ENCODE measurements around the gene IKBKE.

The IKBKE gene

DNA sequence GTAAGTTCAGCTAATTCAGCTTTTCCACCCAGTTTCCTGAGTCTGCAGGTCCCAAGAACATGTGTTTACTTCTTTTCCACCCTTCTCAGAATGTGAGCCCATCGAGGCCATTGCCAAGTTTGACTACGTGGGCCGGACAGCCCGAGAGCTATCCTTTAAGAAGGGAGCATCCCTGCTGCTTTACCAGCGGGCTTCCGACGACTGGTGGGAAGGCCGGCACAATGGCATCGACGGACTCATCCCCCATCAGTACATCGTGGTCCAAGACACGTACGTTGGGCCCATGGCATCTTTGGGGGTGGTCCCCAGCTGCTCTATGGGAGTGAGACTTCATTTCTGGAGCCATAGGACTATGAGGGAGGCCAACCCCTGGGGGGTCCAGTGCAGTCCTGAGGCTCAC lies 17.2 kb upstream of the IKBKE start:
- TF ChIP-seq, protein P1, sequence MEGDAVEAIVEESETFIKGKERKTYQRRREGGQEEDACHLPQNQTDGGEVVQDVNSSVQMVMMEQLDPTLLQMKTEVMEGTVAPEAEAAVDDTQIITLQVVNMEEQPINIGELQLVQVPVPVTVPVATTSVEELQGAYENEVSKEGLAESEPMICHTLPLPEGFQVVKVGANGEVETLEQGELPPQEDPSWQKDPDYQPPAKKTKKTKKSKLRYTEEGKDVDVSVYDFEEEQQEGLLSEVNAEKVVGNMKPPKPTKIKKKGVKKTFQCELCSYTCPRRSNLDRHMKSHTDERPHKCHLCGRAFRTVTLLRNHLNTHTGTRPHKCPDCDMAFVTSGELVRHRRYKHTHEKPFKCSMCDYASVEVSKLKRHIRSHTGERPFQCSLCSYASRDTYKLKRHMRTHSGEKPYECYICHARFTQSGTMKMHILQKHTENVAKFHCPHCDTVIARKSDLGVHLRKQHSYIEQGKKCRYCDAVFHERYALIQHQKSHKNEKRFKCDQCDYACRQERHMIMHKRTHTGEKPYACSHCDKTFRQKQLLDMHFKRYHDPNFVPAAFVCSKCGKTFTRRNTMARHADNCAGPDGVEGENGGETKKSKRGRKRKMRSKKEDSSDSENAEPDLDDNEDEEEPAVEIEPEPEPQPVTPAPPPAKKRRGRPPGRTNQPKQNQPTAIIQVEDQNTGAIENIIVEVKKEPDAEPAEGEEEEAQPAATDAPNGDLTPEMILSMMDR (conservative IDR thresholded peaks at IDR 0.05), result no peak
- TF ChIP-seq ZFX (IDR thresholded peaks at IDR 0.05), result no peak
- H3K27ac ChIP-seq, result no peak overlapping the region

DNA sequence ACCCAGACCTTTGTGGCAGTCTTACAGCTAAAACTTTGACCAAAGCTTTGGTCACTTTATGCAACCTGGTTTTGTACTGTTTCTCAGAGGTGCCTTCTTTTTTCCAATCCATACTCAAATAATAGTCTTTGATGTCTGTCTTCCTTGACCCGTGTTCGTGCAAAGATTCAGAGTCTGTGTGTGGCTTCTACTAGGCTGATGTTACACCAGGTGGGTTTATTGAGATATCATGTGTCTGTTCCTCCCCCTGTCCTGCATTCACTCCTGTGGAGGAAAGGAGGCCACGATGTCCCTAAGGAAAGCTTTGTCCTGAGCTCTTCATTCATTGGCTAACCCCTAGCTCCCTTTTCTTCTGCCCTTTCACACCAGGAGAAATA lies 15.0 kb upstream of the IKBKE start:
- no peak for TF ChIP-seq ZFX (IDR thresholded peaks at IDR 0.05)
- TF ChIP-seq, protein P1 (conservative IDR thresholded peaks at IDR 0.05), result no peak
- H3K27ac ChIP-seq, result no peak overlapping the region

DNA sequence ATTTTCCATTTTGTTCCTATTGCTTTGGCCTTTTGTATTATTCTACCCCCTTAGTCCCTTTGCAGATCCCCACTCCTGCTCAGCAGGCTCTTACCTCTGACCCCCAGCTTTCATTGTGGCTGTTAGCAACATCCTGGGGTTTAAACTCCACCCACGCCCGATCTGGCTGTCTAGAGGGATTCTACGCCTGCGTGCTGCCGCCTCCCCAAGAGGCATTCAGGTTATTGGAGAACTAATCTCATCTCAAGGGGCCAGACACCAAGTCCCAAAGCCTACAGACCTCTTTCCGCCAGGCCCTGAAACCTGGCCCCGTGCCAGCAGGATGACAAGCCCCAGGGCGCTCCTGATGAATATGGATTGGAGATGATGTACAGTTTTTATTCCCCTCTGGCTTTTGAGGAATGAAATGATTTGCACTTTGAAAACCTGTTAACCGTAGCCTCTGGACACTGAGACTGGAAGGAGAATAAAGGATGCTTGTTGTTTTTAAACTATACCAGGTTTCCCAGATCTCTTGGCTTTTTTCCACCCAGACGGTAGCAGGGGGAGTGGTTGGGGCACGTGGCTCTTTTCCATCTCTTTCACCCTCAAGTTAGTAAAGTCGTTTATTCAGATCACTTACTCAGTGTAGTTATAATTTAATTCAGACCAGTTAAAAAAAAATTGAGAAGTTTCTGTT lies 14.5 kb upstream of the IKBKE start:
- H3K27ac ChIP-seq, result no peak overlapping the region
- TF ChIP-seq, protein P1 (conservative IDR thresholded peaks at IDR 0.05), result no peak
- no peak for TF ChIP-seq ZFX (IDR thresholded peaks at IDR 0.05)

DNA sequence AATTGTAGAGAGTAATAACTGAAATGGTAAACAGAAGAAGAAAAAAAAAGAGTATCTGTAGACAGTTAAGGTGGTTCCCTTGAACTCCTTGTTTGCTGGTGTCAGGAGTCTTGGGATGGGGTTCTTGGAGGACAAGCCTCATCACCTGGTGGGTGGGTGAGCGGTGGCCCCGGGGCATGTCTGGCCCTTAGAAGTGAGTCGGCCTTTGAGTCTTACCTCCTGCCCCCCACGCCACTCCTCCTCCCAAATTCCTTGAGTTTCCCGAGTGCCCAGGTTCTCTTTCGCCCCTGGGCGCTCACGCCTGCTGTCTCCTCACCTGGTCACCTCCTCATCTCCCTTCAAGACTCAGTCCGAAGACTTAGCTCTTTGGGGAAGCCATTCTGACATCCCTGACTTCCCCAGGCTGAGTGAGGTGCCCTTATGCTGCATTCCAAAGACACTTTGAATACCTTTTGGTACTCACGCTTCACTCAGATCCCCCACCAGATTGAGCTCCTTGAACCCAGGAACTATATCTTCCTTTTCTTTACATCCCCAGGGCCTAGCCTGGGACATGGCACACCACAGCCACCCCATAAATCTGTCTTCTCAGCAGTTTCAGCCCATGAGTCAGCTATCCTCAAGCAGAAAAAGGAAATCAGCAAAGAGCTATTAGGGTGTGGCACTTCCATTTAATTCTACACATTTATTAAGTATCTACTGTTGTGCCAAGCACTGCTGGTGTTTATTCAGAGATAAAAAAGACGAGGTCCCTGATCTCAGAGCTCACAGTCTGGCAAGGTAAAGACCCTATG lies 13.5 kb upstream of the IKBKE start:
- TF ChIP-seq, protein P1 (conservative IDR thresholded peaks at IDR 0.05), result no peak
- TF ChIP-seq ZFX (IDR thresholded peaks at IDR 0.05), result no peak
- no peak overlapping the region for H3K27ac ChIP-seq

DNA sequence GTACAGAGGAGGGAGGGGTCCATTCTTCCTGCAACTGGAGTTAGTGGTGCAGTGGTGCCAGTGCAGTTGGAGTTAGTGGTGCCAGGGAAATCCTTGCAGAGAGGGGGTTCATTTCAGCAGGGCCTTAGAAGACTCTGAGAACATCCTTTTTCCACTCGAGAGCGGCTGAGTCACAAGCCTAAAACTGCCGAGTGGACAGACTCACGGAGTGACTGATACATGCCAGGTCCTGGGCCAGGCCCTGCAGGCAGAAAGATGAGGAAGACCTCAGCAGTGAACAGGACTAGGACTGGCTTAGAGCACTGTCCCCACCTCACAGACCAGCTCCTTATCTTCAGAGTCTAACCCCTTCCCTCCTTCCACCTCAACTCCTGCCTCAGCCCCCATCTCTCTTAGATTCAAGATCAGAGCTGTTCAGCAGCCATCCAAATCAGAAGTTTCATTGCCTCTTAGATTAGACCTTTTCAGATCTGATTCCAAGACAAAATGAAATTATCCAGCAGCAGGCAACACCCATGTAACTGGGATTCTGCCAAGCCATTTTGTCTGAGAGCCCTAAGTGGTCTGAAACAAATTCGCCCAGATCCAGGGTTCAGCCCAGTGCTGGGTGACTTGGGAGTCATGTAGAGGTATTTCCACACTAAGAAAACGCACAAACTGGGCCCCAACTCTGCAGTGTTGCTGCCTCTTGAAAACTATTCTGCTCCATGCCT lies 12.7 kb upstream of the IKBKE start:
- TF ChIP-seq, protein P1 (conservative IDR thresholded peaks at IDR 0.05), result no peak
- no peak for TF ChIP-seq ZFX (IDR thresholded peaks at IDR 0.05)
- no peak overlapping the region for H3K27ac ChIP-seq

DNA sequence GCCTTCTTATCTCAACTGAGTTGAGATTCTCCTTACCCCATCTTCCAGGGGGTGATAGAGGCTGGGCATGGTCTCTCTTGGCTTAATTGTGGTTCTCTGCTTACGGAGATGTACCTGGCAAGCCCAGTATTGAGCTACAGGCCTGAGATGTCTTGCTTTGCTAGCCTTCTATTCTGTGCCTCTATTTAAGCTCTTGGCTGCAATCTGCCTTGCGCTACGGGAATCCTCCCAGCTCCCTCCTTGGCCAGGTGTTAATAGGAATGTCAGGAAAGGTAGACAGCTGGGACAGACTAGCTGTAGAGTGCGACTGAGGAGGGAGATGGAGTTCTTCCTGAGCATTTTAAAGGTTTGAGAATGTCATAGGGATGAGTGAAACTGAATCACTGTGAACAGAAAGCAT lies 10.6 kb upstream of the IKBKE start:
- H3K27ac ChIP-seq, result no peak overlapping the region
- TF ChIP-seq, protein P1 (conservative IDR thresholded peaks at IDR 0.05), result no peak
- no peak for TF ChIP-seq ZFX (IDR thresholded peaks at IDR 0.05)
